IMR-90 (cell line): ENCODE data around the gene UBD.

Experiments
- CHD1 ChIP-seq: IDR thresholded peaks from 2 replicates; pipeline ENCODE4 v1.6.1; 2012; ENCODE audit warnings: low read depth, low read length, improper control_type of control experiment
- CTCF ChIP-seq: conservative IDR thresholded peaks from 2 replicates; pipeline ENCODE4 v1.5.1; 2012; ENCODE audit warnings: mild to moderate bottlenecking, low read depth, low read length, improper control_type of control experiment
- RFX5 ChIP-seq: IDR thresholded peaks from 2 replicates; pipeline ENCODE4 v1.8.0; 2012; ENCODE audit warnings: low read depth, mild to moderate bottlenecking, low read length, moderate library complexity
- USF2 ChIP-seq: fragments of 150-350 bp; IDR thresholded peaks from 2 replicates; pipeline ENCODE4 v1.6.1; 2017; ENCODE audit warnings: mild to moderate bottlenecking, antibody characterized with exemption, low read length, low read depth

GRCh38 chr6:29517245-29517644 lies 42.3 kb downstream of the UBD start:
- TF ChIP-seq CTCF, result no peak
- no peak for TF ChIP-seq USF2
- TF ChIP-seq RFX5, result no peak
- no peak for TF ChIP-seq CHD1
